ENCODE results near the gene MYB.

DNA sequence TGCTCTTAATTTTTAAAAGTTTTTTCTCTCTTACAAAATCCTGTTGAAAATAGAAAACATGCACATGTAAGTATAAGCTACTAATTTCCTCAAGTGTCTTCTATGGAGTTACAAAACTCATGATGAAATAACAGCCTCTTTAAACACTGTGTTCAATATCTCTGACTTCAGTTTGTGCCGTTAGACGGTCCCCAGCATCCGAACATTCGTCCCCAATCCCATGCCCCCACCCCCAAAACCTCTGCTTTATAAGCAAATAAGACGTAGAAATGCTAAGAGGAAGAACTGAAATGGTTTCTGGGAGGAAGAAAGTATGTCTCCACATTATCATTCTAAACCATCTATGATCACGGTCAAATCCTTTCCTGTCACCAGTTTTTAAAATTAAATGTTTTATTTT, 31.7 kb upstream of the MYB start:
- no peak for TF ChIP-seq EZH2 (IDR thresholded peaks at IDR 0.05; ENCODE audit: low read length, missing control alignments)
- TF ChIP-seq CTCF (conservative IDR thresholded peaks at IDR 0.05 in 1 of 2, IDR thresholded peaks at IDR 0.05 in 1 of 2; ENCODE audit: low read depth in 1 of 2, low read length in 2 of 2): no peak

Data from fibroblast of lung (primary cell).